Measurements from ENCODE around the gene CHST11.

Gene CHST11

DNA sequence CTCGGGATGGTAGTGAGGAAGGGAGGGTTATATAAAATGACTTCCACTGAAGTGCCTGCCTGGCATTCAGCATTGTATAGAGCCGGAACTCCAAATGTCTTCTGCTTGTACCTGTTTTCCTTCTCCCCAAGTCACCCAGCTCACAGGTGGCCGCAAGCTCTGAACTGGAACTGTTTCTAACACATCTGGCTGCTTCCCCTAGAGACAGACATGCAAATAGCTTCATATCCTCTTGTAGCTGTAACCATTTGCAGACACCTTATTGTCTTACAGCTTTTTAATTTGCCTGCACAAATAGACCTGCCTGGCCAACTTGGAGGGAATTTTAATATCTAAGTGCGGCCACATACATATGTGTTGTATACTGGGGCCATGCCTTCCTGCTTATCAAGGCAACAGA is 126.0 kb downstream of the CHST11 start:
- Histone ChIP-seq H3K36me3 (ENCODE audit: control insufficient read depth, low read length) (peaks cover 14% of the 10 kb centered on the region), H3K4me3 (ENCODE audit: low read length) (peak overlapping the region; percentile 74), H3K27ac (ENCODE audit: low read depth, low read length) (peak overlapping the region; percentile 98), H3K4me2 (ENCODE audit: low read length) (peak overlapping the region; percentile 89), H3K9me3 (ENCODE audit: control insufficient read depth, insufficient read depth, low read length) (no peaks in the 10 kb centered on the region), H3F3A (ENCODE audit: control insufficient read depth, insufficient read depth) (peaks cover 24% of the 10 kb centered on the region), H3K27me3 (ENCODE audit: control insufficient read depth, low read length) (no peaks in the 10 kb centered on the region), H3K9me2 (replicated peaks; ENCODE audit: control insufficient read depth, low read length) (no peaks in the 10 kb centered on the region), H3K4me1 (ENCODE audit: control insufficient read depth, low read length) (peaks cover 96% of the 10 kb centered on the region), H4K20me1 (ENCODE audit: control insufficient read depth, insufficient read depth, low read depth, low read length) (no peaks in the 10 kb centered on the region), H3K79me2 (ENCODE audit: control insufficient read depth, low read length) (peaks cover 40% of the 10 kb centered on the region)
- TF ChIP-seq EZH2phosphoT487 (IDR thresholded peaks at IDR 0.05; ENCODE audit: borderline replicate concordance, low read length) = no peak
- TF ChIP-seq, protein P1, sequence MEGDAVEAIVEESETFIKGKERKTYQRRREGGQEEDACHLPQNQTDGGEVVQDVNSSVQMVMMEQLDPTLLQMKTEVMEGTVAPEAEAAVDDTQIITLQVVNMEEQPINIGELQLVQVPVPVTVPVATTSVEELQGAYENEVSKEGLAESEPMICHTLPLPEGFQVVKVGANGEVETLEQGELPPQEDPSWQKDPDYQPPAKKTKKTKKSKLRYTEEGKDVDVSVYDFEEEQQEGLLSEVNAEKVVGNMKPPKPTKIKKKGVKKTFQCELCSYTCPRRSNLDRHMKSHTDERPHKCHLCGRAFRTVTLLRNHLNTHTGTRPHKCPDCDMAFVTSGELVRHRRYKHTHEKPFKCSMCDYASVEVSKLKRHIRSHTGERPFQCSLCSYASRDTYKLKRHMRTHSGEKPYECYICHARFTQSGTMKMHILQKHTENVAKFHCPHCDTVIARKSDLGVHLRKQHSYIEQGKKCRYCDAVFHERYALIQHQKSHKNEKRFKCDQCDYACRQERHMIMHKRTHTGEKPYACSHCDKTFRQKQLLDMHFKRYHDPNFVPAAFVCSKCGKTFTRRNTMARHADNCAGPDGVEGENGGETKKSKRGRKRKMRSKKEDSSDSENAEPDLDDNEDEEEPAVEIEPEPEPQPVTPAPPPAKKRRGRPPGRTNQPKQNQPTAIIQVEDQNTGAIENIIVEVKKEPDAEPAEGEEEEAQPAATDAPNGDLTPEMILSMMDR (IDR thresholded peaks at IDR 0.05; ENCODE audit: low read depth, low read length, poor library complexity, severe bottlenecking) = no peak

DNA sequence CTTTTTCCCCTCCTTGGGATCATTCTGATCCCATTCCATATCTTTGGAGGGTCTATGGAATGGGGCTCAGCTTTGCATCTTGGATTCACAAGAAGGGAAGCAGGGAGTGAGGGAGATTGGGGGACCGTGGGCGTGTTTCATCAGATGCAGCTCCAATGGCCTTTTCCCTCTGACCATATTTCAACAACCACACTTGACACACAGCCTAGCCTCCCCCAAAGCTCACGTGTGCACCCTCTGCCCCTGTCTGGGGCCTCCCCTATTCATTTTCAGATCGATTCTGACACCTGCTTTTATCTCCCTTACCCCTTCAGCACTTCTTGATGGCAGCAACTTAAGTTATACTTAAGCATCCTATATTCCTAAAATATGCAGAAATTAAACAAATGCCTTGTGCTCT is 126.6 kb downstream of the CHST11 start:
- Histone ChIP-seq H3K36me3 (ENCODE audit: control insufficient read depth, low read length) (peaks cover 14% of the 10 kb centered on the region), H3K9me3 (ENCODE audit: control insufficient read depth, insufficient read depth, low read length) (no peaks in the 10 kb centered on the region), H3K4me1 (ENCODE audit: control insufficient read depth, low read length) (peaks cover 94% of the 10 kb centered on the region), H3K4me3 (ENCODE audit: low read length) (peak overlapping the region; percentile 70), H3K4me2 (ENCODE audit: low read length) (peak overlapping the region; percentile 89), H3K27ac (ENCODE audit: low read depth, low read length) (peak overlapping the region; percentile 98), H3K9me2 (replicated peaks; ENCODE audit: control insufficient read depth, low read length) (no peaks in the 10 kb centered on the region), H3K27me3 (ENCODE audit: control insufficient read depth, low read length) (no peaks in the 10 kb centered on the region), H3F3A (ENCODE audit: control insufficient read depth, insufficient read depth) (peaks cover 19% of the 10 kb centered on the region), H3K79me2 (ENCODE audit: control insufficient read depth, low read length) (peaks cover 40% of the 10 kb centered on the region), H4K20me1 (ENCODE audit: control insufficient read depth, insufficient read depth, low read depth, low read length) (no peaks in the 10 kb centered on the region)
- TF ChIP-seq EZH2phosphoT487 (IDR thresholded peaks at IDR 0.05; ENCODE audit: borderline replicate concordance, low read length) = no peak
- TF ChIP-seq, protein P1 (IDR thresholded peaks at IDR 0.05; ENCODE audit: low read depth, low read length, poor library complexity, severe bottlenecking) = no peak

DNA sequence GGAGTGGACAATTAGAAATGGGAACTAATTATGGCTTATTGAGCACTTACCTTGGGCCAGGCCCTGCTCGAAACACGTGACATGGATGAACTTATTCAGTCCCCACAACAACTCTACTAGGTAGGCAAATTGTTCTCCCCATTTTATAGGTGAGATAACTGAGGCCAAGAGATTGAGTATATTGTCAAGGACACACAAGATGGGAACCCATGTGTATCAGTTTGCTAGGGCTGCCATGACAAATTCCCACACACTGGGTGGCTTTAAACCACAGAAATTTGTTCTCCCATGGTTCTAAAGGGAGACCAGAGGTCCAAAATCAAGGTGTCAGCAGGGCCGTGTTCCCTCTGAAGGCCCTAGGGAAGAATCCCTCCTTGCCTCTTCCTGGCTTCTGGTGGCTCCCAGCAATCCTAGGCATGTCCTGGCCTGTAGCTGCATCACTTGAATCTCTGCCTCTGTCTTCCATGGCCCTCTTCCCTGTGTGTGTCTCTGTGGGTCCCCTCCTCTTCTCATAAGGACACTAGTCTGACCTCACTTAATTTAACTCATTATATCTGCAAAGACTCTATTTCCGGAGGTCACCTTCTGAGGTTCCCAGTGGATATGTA is 128.8 kb downstream of the CHST11 start:
- H3K79me2 ChIP-seq (ENCODE audit: control insufficient read depth, low read length) = peaks cover 35% of the 10 kb centered on the region

More for the DNA sequence above, 128.8 kb downstream of the CHST11 start:
- Histone ChIP-seq H4K20me1 (ENCODE audit: control insufficient read depth, insufficient read depth, low read depth, low read length) (no peaks in the 10 kb centered on the region), H3K4me2 (ENCODE audit: low read length) (peak overlapping the region; percentile 51), H3K9me3 (ENCODE audit: control insufficient read depth, insufficient read depth, low read length) (no peaks in the 10 kb centered on the region), H3K4me1 (ENCODE audit: control insufficient read depth, low read length) (peaks cover 85% of the 10 kb centered on the region), H3F3A (ENCODE audit: control insufficient read depth, insufficient read depth) (peaks cover 16% of the 10 kb centered on the region), H3K4me3 (ENCODE audit: low read length) (peak overlapping the region; percentile 22), H3K27ac (ENCODE audit: low read depth, low read length) (no peak overlapping the region; the same call in 1 of the 2 replicates), H3K36me3 (ENCODE audit: control insufficient read depth, low read length) (peaks cover 14% of the 10 kb centered on the region), H3K9me2 (replicated peaks; ENCODE audit: control insufficient read depth, low read length) (no peaks in the 10 kb centered on the region), H3K27me3 (ENCODE audit: control insufficient read depth, low read length) (no peaks in the 10 kb centered on the region)
- no peak for TF ChIP-seq EZH2phosphoT487 (IDR thresholded peaks at IDR 0.05; ENCODE audit: borderline replicate concordance, low read length)
- TF ChIP-seq, protein P1 (IDR thresholded peaks at IDR 0.05; ENCODE audit: low read depth, low read length, poor library complexity, severe bottlenecking) = no peak

Data from DOHH2 (cell line).